NB4 (cell line): ENCODE data around the gene KARS1.

Source experiments
- DNase-seq: peaks from one replicate; pipeline ENCODE4 v3.0.0; 2010; ENCODE audit warnings: low read depth
- H3K4me3 ChIP-seq: one replicate; pipeline ENCODE4 v1.5.1; 2011; ENCODE audit warnings: mild to moderate bottlenecking, low read depth, low read length, moderate library complexity
- MYC ChIP-seq: IDR thresholded peaks from 2 replicates; pipeline ENCODE4 v1.6.1; 2011; ENCODE audit warnings: low read depth, low read length
- POLR2A ChIP-seq: IDR thresholded peaks from 2 replicates; pipeline ENCODE4 v1.6.1; 2011; ENCODE audit warnings: mild to moderate bottlenecking; ENCODE audit not compliant: insufficient read length; ENCODE audit errors: extremely low read depth
- TF ChIP-seq, protein P1 (sequence below): IDR thresholded peaks from one replicate; pipeline ENCODE4 v1.5.1; 2012; ENCODE audit warnings: low read depth, low read length
- TF ChIP-seq, protein P2 (sequence below): IDR thresholded peaks from 2 replicates; pipeline ENCODE4 v1.6.1; 2011; ENCODE audit warnings: low read depth, low read length

The KARS1 gene

DNA sequence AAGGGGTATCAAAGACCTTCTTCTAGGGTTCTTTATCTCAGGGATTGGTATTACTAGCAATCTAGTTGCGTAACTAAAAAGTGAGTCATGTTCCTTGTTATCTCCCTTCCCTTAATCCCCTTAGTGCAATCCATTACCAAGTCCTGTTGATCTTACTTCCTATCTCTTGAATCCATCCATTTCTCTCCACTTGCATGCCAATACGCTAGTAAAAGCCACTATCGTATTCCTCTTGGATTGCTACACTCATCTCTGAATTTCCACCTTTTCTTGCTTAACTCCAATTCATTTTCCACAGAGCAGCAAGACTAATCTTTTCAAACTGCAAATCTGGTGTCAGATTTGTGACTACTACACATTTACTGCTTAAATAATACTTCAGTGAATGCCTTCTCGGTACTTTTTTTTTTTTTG, 22.5 kb downstream of the KARS1 start:
- no peak overlapping the region for H3K4me3 ChIP-seq
- DNase-seq: peak; percentile 78
- no peak for TF ChIP-seq POLR2A
- TF ChIP-seq, protein P1, sequence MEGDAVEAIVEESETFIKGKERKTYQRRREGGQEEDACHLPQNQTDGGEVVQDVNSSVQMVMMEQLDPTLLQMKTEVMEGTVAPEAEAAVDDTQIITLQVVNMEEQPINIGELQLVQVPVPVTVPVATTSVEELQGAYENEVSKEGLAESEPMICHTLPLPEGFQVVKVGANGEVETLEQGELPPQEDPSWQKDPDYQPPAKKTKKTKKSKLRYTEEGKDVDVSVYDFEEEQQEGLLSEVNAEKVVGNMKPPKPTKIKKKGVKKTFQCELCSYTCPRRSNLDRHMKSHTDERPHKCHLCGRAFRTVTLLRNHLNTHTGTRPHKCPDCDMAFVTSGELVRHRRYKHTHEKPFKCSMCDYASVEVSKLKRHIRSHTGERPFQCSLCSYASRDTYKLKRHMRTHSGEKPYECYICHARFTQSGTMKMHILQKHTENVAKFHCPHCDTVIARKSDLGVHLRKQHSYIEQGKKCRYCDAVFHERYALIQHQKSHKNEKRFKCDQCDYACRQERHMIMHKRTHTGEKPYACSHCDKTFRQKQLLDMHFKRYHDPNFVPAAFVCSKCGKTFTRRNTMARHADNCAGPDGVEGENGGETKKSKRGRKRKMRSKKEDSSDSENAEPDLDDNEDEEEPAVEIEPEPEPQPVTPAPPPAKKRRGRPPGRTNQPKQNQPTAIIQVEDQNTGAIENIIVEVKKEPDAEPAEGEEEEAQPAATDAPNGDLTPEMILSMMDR: no peak
- TF ChIP-seq, protein P2, sequence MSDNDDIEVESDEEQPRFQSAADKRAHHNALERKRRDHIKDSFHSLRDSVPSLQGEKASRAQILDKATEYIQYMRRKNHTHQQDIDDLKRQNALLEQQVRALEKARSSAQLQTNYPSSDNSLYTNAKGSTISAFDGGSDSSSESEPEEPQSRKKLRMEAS: no peak
- TF ChIP-seq MYC: no peak

DNA sequence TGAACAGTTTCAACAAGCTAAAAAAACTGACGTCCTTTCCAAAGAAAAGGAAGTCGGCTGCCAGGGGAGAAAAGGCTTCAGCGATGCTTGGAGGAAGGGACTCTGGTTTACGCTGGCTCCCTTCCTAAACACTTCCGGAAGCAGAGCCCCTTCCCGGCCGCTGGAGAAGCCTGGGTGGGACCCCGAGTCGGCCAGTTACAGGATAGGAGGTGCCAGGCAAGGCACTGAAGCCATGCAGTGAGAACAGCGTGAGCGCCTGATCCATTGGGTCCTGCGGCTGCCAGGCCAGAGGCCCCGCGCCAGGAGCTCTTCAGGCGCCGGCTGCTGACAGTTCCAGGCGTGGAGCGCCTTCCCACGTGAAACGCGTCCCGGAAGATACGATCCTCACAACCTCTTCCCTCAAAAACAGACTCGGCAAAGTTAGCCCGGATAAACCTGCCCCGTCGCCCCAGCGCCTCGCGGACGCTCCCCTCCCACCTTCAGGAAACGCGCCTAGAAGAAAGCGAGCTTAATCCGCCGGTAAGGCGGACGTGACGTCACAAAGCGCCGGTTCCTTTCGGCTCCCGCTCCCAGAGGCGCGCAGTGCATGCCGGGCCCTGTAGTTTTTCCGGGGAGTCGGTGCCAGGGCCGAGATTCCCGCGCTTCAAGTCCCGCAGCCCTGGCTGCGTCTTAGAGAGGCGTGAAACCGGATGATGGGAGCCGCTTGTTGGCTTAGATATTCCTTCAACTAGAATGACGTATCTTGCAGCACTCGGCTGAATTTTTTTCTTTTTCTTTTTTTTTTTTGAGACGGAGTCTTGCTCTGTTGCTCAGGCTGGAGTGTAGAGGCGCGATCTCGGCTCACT, 24.5 kb downstream of the KARS1 start, which contains the start of gene ADAT1:
Gene ADAT1 (minus strand): TSS at position 521 of the 845 bp plus-strand sequence. CDS start 2,482 bp downstream, outside the sequence.
- TF ChIP-seq, protein P2: no peak; the same call in 1 of the 2 replicates
- 0 out of 2 replicates have a peak, but pooled peaks have one; percentile 24 for TF ChIP-seq MYC
- TF ChIP-seq POLR2A: peak; percentile 68
- TF ChIP-seq, protein P1: no peak
- DNase-seq: peak; percentile 98
- H3K4me3 ChIP-seq: peak within 1 kb of the TSS; percentile 73

DNA sequence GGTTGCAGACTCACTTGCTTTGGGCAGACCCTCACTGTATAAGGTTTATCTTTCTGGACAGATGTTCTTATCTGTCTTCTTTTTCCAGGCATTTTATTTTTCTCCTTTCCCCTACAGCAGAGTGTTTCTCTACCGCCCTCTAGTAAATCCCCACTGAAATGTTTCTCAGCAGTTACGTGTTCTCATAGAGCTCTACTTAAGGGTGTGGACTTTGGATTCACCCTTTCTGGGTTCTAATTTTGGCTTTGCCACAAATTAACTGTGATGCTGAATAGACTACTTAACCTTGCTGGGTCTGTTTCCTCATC, 26.3 kb downstream of the KARS1 start:
- DNase-seq: peak; percentile 53
- TF ChIP-seq, protein P1: peak; percentile 43
- TF ChIP-seq POLR2A: no peak
- TF ChIP-seq, protein P2: no peak
- peak overlapping the region; percentile 10 for H3K4me3 ChIP-seq

DNA sequence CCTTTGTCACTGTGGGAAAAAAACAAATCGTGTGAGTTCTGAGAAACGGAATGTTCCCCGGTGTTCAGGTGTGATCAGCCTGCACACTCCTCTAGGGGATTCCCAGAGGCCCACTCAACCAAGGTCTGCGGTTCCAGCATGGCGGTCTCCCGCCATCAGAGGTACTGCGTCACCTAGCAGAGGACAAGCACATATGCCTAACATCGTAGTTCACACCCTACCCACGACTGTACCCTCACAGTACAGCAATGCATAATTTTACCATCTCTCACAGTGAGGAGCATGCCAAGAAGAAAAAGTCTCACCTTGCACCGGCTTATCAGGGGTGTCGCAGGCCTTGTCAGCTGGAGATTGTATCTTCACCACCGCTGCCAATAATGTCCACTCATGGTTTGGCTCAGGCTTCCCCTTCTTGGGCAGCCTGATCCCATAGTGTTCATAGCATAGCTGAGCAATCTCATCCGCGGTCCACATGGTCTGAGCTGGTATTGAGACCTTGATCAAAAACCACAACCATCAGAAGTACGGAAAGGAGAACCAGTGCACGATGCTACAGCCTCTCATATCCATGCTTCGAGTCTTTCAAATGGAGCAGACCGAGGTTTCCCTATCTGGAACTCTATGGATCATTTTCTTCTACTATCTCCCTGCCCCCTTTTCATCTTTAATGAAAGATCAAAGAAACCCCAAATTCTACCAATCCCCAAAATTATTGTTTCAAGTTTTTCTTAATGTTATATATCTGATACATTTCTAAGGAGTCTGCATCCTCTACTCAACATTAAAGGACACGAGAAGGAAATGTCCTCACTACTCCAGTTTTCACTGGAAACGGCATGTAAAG, 26.9 kb downstream of the KARS1 start:
- TF ChIP-seq, protein P1: no peak
- TF ChIP-seq MYC (no peak), POLR2A (no peak)
- TF ChIP-seq, protein P2: no peak
- H3K4me3 ChIP-seq: no peak overlapping the region

DNA sequence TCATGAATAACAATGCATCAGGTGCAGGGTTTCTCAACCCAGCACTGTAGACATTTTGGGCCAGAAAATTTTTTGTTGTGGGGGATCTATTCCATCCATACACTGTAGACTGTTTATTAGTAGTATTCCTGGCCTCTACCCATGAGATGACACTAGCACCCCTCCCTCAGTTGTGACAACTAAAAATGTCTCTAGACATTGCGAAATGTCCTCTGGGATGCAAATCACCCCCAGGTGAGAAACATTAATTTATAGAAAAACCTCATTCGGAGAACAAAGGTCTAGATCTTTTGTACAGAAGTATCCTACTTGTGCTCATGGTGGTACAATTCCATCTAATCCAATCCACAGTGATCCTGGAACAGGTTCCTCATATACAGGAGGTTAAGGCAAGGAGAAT, 28.7 kb downstream of the KARS1 start:
- TF ChIP-seq, protein P2: no peak
- no peak for TF ChIP-seq POLR2A
- TF ChIP-seq, protein P1: no peak
- TF ChIP-seq MYC: no peak
- DNase-seq: no peak

More for the DNA sequence above, 26.9 kb downstream of the KARS1 start:
- DNase-seq: no peak

More for the DNA sequence above, 28.7 kb downstream of the KARS1 start:
- no peak overlapping the region for H3K4me3 ChIP-seq
